ENCODE data around the gene TRAPPC14. TPM values are rescaled to one million over a fixed set of nuclear protein-coding genes. Genes with fewer than 3 reads are reported as not detected.

Gene TRAPPC14
- total RNA-seq, 1 donor: 8.0 TPM

DNA sequence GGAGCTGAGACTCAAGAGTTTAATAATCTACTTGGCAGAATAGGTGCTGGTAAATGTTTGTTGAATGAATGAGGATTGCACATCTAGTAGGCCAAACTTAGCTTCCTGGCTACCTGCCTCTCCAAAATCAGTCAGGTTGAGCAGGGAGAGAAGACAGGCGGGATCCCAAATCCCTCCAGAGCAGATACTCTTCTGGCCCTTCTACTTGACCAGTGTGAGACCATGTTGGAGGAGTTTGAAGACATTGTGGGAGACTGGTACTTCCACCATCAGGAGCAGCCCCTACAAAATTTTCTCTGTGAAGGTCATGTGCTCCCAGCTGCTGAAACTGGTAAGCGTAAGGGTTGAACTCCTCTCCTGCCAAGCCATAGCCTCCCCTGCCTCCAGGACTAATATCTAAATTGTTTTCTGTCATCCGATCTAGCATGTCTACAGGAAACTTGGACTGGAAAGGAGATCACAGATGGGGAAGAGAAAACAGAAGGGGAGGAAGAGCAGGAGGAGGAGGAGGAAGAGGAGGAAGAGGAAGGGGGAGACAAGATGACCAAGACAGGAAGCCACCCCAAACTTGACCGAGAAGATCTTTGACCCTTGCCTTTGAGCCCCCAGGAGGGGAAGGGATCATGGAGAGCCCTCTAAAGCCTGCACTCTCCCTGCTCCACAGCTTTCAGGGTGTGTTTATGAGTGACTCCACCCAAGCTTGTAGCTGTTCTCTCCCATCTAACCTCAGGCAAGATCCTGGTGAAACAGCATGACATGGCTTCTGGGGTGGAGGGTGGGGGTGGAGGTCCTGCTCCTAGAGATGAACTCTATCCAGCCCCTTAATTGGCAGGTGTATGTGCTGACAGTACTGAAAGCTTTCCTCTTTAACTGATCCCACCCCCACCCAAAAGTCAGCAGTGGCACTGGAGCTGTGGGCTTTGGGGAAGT is 34.0 kb downstream of the TRAPPC14 start:
- Histone ChIP-seq H2AFZ (ENCODE audit: low read length) (no peak overlapping the region), H3K27me3 (ENCODE audit: insufficient read depth, low read length) (no peaks in the 10 kb centered on the region), H3K4me3 (ENCODE audit: insufficient read depth, low read length) (no peak overlapping the region), H4K20me1 (ENCODE audit: insufficient read depth, low read length) (no peaks in the 10 kb centered on the region), H3K4me2 (ENCODE audit: insufficient read depth, low read length) (no peak overlapping the region), H3K36me3 (ENCODE audit: insufficient read depth, low read length) (peaks cover 14% of the 10 kb centered on the region), H3K4me1 (ENCODE audit: insufficient read depth, low read length) (peaks cover 19% of the 10 kb centered on the region), H3K9me3 (ENCODE audit: low read depth, low read length) (no peaks in the 10 kb centered on the region), H3K79me2 (ENCODE audit: insufficient read depth, low read length) (peaks cover 16% of the 10 kb centered on the region), H3K27ac (ENCODE audit: low read depth, low read length) (no peak overlapping the region)
- DNase-seq (ENCODE audit: insufficient read length, low spot score, missing footprints): peak; percentile 77
- TF ChIP-seq, protein P1, sequence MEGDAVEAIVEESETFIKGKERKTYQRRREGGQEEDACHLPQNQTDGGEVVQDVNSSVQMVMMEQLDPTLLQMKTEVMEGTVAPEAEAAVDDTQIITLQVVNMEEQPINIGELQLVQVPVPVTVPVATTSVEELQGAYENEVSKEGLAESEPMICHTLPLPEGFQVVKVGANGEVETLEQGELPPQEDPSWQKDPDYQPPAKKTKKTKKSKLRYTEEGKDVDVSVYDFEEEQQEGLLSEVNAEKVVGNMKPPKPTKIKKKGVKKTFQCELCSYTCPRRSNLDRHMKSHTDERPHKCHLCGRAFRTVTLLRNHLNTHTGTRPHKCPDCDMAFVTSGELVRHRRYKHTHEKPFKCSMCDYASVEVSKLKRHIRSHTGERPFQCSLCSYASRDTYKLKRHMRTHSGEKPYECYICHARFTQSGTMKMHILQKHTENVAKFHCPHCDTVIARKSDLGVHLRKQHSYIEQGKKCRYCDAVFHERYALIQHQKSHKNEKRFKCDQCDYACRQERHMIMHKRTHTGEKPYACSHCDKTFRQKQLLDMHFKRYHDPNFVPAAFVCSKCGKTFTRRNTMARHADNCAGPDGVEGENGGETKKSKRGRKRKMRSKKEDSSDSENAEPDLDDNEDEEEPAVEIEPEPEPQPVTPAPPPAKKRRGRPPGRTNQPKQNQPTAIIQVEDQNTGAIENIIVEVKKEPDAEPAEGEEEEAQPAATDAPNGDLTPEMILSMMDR (IDR thresholded peaks at IDR 0.05; ENCODE audit: extremely low read depth, low read depth, low read length): no peak

DNA sequence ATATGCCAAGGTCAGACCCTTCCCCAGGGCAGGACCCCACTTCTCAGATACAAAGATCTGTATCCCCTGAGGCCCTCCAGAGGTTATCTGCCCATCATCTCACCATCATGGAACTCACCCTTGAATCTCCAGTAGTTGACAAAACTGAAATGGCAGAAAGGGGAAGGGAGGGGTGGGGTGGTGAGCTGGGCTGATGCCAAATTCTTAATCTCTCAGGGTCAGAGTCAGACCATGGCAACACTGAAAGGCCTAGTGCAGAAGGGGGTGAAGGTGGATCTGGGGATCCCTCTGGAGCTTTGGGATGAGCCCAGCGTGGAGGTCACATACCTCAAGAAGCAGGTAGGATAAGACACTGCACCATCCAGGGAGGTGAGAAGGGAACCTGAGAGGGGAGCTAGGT is 36.0 kb downstream of the TRAPPC14 start:
- no peak for DNase-seq (ENCODE audit: insufficient read length, low spot score, missing footprints)
- Histone ChIP-seq H4K20me1 (ENCODE audit: insufficient read depth, low read length) (no peaks in the 10 kb centered on the region), H3K4me2 (ENCODE audit: insufficient read depth, low read length) (no peak overlapping the region), H3K27me3 (ENCODE audit: insufficient read depth, low read length) (no peaks in the 10 kb centered on the region), H3K9me3 (ENCODE audit: low read depth, low read length) (no peaks in the 10 kb centered on the region), H3K36me3 (ENCODE audit: insufficient read depth, low read length) (peaks cover 14% of the 10 kb centered on the region), H3K4me1 (ENCODE audit: insufficient read depth, low read length) (peaks cover 18% of the 10 kb centered on the region), H3K4me3 (ENCODE audit: insufficient read depth, low read length) (no peak overlapping the region), H2AFZ (ENCODE audit: low read length) (no peak overlapping the region), H3K79me2 (ENCODE audit: insufficient read depth, low read length) (peaks cover 26% of the 10 kb centered on the region), H3K27ac (ENCODE audit: low read depth, low read length) (no peak overlapping the region)
- TF ChIP-seq, protein P1 (IDR thresholded peaks at IDR 0.05; ENCODE audit: extremely low read depth, low read depth, low read length): no peak

DNA sequence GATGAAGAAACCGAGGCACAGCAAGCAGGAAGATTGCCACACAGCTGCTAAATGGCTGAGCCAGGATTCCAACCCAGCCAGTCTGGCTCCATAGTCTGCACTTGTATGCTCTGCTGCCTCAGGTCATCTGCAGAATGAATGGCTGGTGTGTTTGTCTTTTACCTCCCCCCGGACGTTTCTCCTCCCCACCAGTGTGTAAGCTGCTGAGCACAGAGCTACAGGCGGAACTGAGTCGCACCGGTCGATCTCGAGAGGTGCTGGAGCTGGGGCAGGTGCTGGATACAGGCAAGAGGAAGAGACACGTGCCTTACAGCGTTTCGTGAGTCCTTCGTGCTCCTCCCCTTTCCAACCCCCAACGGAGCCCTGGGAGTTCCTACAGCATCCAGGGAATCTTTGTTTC is 36.5 kb downstream of the TRAPPC14 start:
- H3K79me2 ChIP-seq (ENCODE audit: insufficient read depth, low read length): peaks cover 26% of the 10 kb centered on the region

DNA sequence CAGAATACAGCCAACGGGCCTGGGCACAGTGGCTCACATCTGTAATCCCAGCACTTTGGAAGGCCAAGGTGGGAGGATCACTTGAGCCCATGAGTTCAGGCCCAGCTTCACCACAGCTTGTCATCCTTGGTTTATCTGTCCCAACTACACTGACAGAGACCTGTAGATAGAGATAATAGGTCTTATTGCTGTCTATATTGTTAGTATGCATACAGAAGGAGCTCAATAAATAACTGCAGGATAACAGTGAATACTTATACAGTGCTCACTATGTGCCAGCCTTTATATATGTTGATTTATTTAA is 37.8 kb downstream of the TRAPPC14 start:
- peak overlapping the region; percentile 78 for H3K4me3 ChIP-seq (ENCODE audit: insufficient read depth, low read length)
- no peaks in the 10 kb centered on the region for H3K27me3 ChIP-seq (ENCODE audit: insufficient read depth, low read length)
- peak overlapping the region; percentile 94 for H2AFZ ChIP-seq (ENCODE audit: low read length)
- DNase-seq (ENCODE audit: insufficient read length, low spot score, missing footprints): no peak
- peak overlapping the region; percentile 92 for H3K27ac ChIP-seq (ENCODE audit: low read depth, low read length)
- H3K4me2 ChIP-seq (ENCODE audit: insufficient read depth, low read length): peak overlapping the region; percentile 95
- H3K9me3 ChIP-seq (ENCODE audit: low read depth, low read length): no peaks in the 10 kb centered on the region
- peaks cover 26% of the 10 kb centered on the region for H3K79me2 ChIP-seq (ENCODE audit: insufficient read depth, low read length)
- H3K4me1 ChIP-seq (ENCODE audit: insufficient read depth, low read length): peaks cover 18% of the 10 kb centered on the region
- peaks cover 14% of the 10 kb centered on the region for H3K36me3 ChIP-seq (ENCODE audit: insufficient read depth, low read length)
- no peaks in the 10 kb centered on the region for H4K20me1 ChIP-seq (ENCODE audit: insufficient read depth, low read length)
- TF ChIP-seq, protein P1 (IDR thresholded peaks at IDR 0.05; ENCODE audit: extremely low read depth, low read depth, low read length): no peak

More for the DNA sequence above, 36.5 kb downstream of the TRAPPC14 start:
- Histone ChIP-seq H3K4me1 (ENCODE audit: insufficient read depth, low read length) (peaks cover 18% of the 10 kb centered on the region), H3K4me2 (ENCODE audit: insufficient read depth, low read length) (no peak overlapping the region), H3K27me3 (ENCODE audit: insufficient read depth, low read length) (no peaks in the 10 kb centered on the region), H3K9me3 (ENCODE audit: low read depth, low read length) (no peaks in the 10 kb centered on the region), H2AFZ (ENCODE audit: low read length) (no peak overlapping the region), H4K20me1 (ENCODE audit: insufficient read depth, low read length) (no peaks in the 10 kb centered on the region), H3K27ac (ENCODE audit: low read depth, low read length) (no peak overlapping the region), H3K36me3 (ENCODE audit: insufficient read depth, low read length) (peaks cover 14% of the 10 kb centered on the region), H3K4me3 (ENCODE audit: insufficient read depth, low read length) (no peak overlapping the region)
- TF ChIP-seq, protein P1 (IDR thresholded peaks at IDR 0.05; ENCODE audit: extremely low read depth, low read depth, low read length): no peak
- no peak for DNase-seq (ENCODE audit: insufficient read length, low spot score, missing footprints)

Measured in osteoblast (primary cell).